G401 (cell line): ENCODE results near the gene ARHGAP29. TPM values are rescaled to one million over a fixed set of nuclear protein-coding genes. Genes with fewer than 3 reads are reported as not detected.

ENCODE experiments used
- DNase-seq: peaks from one replicate; pipeline ENCODE4 v3.0.0-alpha.2; 2015; ENCODE audit warnings: low spot score
- in situ Hi-C: cut with HindIII; loops from 2 replicates; pipeline ENCODE4 v1.10.0; 2016; ENCODE audit warnings: low sequenced_read_pairs, mixed read lengths
- total RNA-seq: library from RNA; depleted of rRNA; stranded (reverse); fragments of >200 nt; shearing (Covaris generic); gene quantifications from 2 replicates; pipeline ENCODE4 v1.2.3, GENCODE V29; 2014

ARHGAP29 gene
- total RNA-seq, 1 experiment from 2014 or later = 1.2 TPM

GRCh38 chr1:94265011-94265422 is 27.6 kb upstream of the ARHGAP29 start:
- DNase-seq = peak; percentile 6
- in situ Hi-C loops = no loop called here

- DNase-seq = no peak
- in situ Hi-C loops = no loop called here
Measured at GRCh38 chr1:94260635-94261387, 23.4 kb upstream of the ARHGAP29 start.

GRCh38 chr1:94259635-94260289 is 22.4 kb upstream of the ARHGAP29 start:
- in situ Hi-C loops = no loop called here
- no peak for DNase-seq

DNA sequence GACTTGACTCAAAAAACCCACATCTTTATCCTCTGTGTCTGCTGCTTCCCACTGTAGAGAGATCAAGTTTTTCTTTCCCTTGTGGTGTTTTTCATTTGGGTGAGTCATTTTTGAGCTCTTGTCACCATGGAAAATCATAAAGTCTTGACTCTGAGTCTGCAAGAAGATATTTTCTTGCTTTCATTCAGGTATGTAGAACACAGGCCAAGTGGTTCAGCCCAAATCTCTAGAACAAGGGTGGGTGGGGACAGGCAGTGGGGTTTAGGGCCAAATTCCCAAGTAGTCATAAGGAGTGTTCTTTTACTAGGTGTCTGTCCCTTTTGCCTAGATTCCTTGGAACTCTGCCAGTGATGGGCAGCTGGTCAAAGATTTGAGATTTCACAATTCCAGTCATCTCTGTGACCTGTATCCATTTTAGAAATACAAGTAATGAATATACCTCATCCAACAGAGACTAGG is 21.5 kb upstream of the ARHGAP29 start:
- peak; percentile 61 for DNase-seq
- in situ Hi-C loops = no loop called here

- no peak for DNase-seq
- in situ Hi-C loops = no loop called here
Measured at GRCh38 chr1:94257444-94257843, 20.1 kb upstream of the ARHGAP29 start.

- no peak for DNase-seq
Measured at GRCh38 chr1:94255476-94255875, 18.1 kb upstream of the ARHGAP29 start.

DNA sequence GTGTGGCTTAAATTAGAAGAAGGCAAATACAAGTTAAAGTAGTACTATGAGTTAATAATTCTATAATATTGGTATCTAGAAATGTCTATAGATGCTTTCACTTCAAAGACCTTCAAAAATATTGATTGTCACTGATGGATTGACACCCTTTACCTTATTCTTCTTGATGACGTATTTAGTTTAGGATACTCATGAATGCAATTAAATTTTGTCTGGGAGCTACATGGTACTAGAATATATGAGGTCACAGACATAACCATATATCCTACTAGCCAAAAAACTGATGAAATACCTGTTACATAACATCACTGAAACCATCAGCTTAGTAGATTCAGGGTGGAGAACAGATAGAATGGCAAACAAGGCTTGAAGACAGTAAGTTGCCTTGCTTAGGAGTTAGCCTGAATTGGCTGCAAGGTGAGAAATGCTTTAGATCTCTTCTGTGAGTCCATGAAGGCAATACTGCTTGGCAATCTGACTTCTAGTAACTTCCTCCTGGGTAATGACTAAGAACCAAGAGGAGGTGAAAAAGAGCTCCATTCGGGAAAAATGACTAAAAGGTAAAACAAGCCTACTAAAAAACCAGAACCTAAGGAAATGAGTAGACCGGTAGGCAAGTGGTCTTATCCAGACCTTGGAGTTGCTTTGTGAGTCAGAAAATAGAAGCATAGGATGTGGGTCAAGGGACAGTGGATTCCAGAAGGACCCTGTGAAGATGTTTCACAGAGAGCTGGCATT is 16.9 kb upstream of the ARHGAP29 start:
- in situ Hi-C loops = no loop called here
- DNase-seq = no peak

More at GRCh38 chr1:94255476-94255875, 18.1 kb upstream of the ARHGAP29 start:
- in situ Hi-C loops = no loop called here

DNA sequence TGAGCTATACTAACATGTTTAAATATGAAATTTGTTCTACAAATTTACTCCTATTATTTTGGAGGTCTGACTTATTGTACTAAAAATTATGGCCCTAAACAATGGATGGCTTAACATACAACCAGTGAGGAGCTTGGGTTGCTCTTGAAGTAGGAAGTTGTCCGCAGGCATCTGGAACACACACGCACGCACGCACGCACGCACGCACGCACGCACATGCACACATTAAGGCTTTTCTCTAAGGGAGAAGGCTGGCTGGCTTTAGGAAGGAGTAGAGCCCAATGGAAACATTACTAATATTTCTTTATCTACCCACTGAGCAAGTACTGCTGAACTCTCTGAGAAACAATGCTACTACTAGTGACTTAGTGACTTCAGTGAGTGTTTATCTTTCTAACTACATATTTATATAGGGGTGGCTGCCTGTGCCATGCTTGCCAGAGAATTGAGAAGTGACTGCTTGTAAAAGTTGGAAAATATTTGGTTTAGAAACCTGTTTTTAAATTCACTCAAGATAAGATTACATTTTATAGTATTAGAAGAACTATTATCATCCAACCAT is 16.2 kb upstream of the ARHGAP29 start:
- DNase-seq = no peak
- in situ Hi-C loops = no loop called here

DNA sequence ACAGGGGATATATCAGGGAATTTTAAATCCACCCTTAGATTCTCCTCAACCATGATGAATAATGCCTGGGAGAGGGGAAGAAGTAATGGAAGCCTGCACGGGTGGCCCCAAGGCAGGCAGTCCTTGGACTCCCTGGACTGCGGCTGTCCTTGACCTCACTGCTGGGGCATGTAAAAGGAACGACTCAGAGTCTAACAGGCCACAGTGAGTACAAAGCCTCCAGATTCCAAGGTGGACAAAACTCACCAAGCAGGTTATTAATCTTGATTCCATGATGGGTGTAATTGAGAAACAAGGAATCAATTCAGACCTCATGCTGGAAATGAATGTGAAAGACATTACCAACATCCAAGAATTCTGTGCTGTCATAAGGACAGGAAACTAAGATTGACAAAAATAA is 13.0 kb upstream of the ARHGAP29 start:
- DNase-seq = no peak

DNA sequence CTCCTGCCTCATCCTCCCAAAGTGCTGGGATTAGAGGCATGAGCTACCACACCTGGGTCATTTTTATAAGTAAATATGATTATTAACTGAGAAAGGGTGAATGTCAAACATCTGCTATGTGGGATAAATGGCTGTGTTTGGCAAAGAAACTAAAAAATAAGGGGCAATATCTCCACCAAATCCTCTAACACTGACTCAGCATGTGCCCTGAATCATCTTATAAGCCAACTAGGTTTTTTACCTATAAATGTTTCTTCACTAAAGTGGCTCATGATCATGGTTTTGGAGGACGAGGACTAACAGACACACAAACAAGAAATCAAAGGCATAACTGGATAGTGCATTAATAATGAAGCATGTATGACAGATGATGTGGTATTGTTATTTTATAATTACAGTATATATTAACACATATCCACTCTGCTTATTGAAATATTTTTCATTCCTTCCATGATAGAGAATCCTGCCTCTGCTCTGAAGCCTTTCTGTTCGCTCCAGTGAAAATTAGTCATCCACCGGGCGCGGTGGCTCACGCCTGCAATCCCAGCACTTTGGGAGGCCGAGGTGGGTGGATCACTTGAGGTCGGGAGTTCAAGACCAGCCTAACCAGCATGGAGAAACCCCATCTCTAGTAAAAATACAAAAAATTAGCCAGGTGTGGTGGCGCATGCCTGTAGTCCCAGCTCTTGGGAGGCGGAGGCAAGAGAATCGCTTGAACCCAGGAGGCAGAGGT is 11.7 kb upstream of the ARHGAP29 start:
- DNase-seq = no peak
- in situ Hi-C loops = no loop called here

More for the DNA sequence above, 13.0 kb upstream of the ARHGAP29 start:
- in situ Hi-C loops = no loop called here

DNA sequence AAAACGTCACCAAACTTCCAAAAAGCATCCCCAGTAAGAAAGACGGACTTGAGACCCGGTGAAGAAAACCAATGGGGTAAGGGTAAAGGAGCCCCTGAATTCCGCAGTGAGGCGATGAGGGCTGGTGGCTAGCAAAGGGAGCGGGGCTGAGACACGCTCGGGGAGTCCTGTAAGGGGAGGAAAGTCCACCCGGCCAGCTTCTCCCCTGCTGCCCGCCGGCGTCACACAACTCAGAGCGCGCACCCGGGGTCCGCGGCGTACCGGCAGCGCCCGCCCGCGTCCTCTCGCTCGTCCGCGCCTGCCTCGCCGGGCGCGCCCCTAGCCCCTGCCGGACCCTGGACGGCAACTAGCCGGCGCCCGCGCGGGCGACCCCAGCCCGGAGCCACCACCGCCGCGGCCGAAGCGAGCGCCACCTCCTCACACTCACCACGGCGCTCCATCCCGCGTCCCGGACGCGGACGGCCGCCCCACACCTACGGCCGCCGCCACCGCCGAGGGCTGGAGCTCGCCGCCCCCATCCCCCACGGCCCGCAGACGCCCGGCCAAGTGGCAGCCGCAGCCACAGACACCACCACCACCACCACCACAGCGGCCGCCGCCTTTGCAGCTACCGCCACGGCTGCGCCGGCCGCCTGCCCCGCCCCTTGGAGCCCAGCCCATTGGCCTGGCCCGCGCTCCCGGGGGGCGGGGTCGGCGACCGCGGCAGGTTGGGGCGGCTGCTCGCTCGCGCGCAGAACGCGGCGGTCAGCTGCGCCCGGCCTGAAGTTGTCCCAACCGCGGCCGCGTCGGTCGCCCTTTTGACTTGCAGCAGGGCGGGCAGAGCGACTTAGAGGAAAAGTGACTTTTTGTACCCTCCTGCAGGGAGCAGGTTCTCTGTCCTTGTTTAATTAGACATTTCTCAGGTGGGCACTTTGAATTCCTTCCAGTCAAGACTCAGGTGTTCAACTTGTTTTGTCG is 10.0 kb upstream of the ARHGAP29 start:
- peak; percentile 73 for DNase-seq
- in situ Hi-C loops = no loop called here

GRCh38 chr1:94246692-94247137 is 9.3 kb upstream of the ARHGAP29 start:
- in situ Hi-C loops = no loop called here
- peak; percentile 59 for DNase-seq

DNA sequence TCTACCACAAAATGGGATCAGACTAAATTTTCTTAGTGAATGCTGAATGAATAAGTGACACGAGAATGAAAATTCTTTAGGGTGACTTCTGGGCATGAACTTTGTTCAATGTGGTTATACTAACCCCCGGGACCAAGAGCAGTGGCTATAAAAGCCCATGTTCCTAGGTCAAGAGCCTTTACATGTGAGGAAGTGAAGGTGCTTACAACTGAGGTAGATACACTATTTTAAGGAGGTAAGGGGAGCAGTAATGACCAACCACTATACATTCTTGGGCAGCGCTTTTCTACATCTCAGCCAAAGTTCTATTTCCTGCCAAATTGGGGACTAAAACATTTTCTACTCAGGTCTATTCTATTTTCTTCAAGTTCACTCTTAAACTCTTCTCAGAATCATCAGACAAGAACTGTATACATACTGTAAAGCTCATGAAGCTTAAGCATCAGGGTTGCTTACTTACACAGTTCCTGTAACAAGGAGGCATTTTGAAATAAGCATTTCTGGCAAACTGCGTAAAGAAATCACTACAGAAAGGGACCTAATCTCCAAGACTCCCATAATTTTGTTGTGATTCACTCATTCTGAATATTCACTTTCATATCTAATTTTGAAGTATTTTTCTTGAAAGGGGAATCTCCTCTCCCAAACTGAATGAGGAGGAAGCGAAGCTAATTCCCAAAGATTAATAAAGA is 8.5 kb upstream of the ARHGAP29 start:
- in situ Hi-C loops = no loop called here
- DNase-seq = peak; percentile 41

- no peak for DNase-seq
- in situ Hi-C loops = no loop called here
Measured at GRCh38 chr1:94244816-94245215, 7.4 kb upstream of the ARHGAP29 start.

GRCh38 chr1:94243665-94244064 is 6.3 kb upstream of the ARHGAP29 start:
- in situ Hi-C loops = no loop called here
- no peak for DNase-seq

- in situ Hi-C loops = no loop called here
- peak; percentile 27 for DNase-seq
Measured at GRCh38 chr1:94240822-94241221, 3.4 kb upstream of the ARHGAP29 start.

DNA sequence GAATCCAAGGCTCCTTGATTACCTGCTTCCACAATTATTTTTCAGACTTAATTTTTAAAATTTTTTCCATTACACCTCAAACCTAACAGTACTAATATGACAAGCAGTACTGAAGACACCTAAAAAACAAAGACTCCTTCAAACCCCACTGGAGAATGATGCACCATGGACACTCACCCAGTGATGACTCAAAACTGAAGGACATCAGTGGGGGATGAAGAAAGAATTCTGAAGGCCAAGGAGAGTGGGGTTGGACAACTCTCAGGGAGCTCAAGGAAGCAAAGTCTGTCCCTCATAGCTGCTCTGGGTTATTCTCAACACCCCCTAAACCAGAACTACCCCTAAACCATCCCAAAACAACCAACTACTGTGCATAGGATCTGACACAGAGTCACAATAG is 2.4 kb upstream of the ARHGAP29 start:
- no peak for DNase-seq
- in situ Hi-C loops = no loop called here
